Suprapubic skin (tissue), 4 donors: Measurements from ENCODE around the gene CNGA3. TPM values are rescaled to one million over a fixed set of nuclear protein-coding genes. Genes with fewer than 3 reads are reported as not detected.

Experiments
- DNase-seq, 2 donors: peaks; one replicate each; pipeline ENCODE4 v3.0.0-alpha.2; 2019; ENCODE audit warnings: low spot score in 2 of 2
- H3K27ac ChIP-seq: fragments of 200-600 bp; sonication (generic); one replicate; pipeline ENCODE4 v1.5.1; 2019
- H3K27me3 ChIP-seq: fragments of 200-600 bp; sonication (generic); one replicate; pipeline ENCODE4 v1.5.1; 2019
- H3K36me3 ChIP-seq: fragments of 200-600 bp; sonication (generic); one replicate; pipeline ENCODE4 v1.5.1; 2019
- H3K4me1 ChIP-seq: fragments of 200-600 bp; sonication (generic); one replicate; pipeline ENCODE4 v1.5.1; 2019
- H3K4me3 ChIP-seq: fragments of 200-600 bp; sonication (generic); one replicate; pipeline ENCODE4 v1.5.1; 2019; ENCODE audit warnings: mild to moderate bottlenecking
- H3K9me3 ChIP-seq: fragments of 200-600 bp; sonication (generic); one replicate; pipeline ENCODE4 v1.5.1; 2019
- CTCF ChIP-seq, 2 donors: fragments of 200-600 bp in 1 of 2; fragments of 450-650 bp in 1 of 2; sonication (generic) in 1 of 2; IDR thresholded peaks; one replicate each; pipeline ENCODE4 v1.5.1; 2016 to 2019; ENCODE audit warnings: antibody characterized with exemption in 2 of 2, mild to moderate bottlenecking in 1 of 2, moderate library complexity in 1 of 2
- EP300 ChIP-seq: sonication (generic); formaldehyde crosslinking; IDR thresholded peaks from one replicate; pipeline ENCODE4 v1.6.1; 2017; ENCODE audit warnings: antibody characterized with exemption
- POLR2A ChIP-seq, 2 donors: fragments of 450-650 bp; IDR thresholded peaks; one replicate each; pipeline ENCODE4 v1.6.1; 2017; ENCODE audit warnings: antibody characterized with exemption in 2 of 2, mild to moderate bottlenecking in 2 of 2, moderate library complexity in 2 of 2
- POLR2AphosphoS5 ChIP-seq, 3 donors: sonication (generic); formaldehyde crosslinking; IDR thresholded peaks; one replicate each; pipeline ENCODE4 v1.6.1; 2017; ENCODE audit warnings: antibody characterized with exemption in 3 of 3
- WGBS: methylation state at CpG from one replicate; pipeline ENCODE4 v1.1.5; 2018; 5-methylcytosine and 5-hydroxymethylcytosine counted together
- total RNA-seq, 4 donors: library from RNA; depleted of rRNA; stranded (reverse); fragments of >200 nt; gene quantifications; one replicate each; pipeline ENCODE4 v1.1.0, GENCODE V29; 2016

CNGA3 gene
- total RNA-seq, 4 donors from 2014 or later, result not detected

DNA sequence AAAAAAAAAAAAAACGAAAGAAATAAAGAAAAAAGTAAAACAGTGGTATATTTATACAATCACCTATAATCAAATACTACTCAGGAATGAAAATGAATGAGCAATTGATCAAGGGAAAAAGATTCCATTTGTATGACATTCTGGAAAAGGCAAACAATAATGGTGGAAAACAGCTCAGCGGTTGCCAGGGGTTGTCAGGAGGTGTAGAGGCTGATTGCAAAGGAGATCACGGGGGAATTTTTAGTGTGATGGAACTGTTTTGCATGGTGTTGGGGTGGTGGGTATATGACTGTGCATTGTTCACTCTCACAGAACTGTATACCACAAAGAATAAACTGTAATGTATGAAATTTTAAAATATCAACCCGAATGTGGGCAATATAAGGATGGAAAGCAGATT, 52.9 kb downstream of the CNGA3 start:
- Histone ChIP-seq H3K27me3 (peaks cover 22% of the 10 kb centered on the region), H3K27ac (no peak overlapping the region), H3K4me1 (no peaks in the 10 kb centered on the region), H3K4me3 (no peak overlapping the region), H3K9me3 (no peaks in the 10 kb centered on the region), H3K36me3 (no peaks in the 10 kb centered on the region)
- DNase-seq, result no peak
- WGBS, result 80% methylated on average over 4 of the region's 4 CpGs
- TF ChIP-seq CTCF (IDR thresholded peaks at IDR 0.05), result no peak

GRCh38 chr2:98403878-98404277, 57.6 kb downstream of the CNGA3 start:
- Histone ChIP-seq H3K27ac (no peak overlapping the region), H3K4me3 (no peak overlapping the region), H3K36me3 (no peaks in the 10 kb centered on the region), H3K4me1 (no peaks in the 10 kb centered on the region), H3K9me3 (no peaks in the 10 kb centered on the region), H3K27me3 (no peaks in the 10 kb centered on the region)
- no peak for DNase-seq
- no peak for TF ChIP-seq EP300
- no peak for TF ChIP-seq POLR2A (IDR thresholded peaks at IDR 0.05)
- no peak for TF ChIP-seq CTCF (IDR thresholded peaks at IDR 0.05)
- no peak for TF ChIP-seq POLR2AphosphoS5 (IDR thresholded peaks at IDR 0.05)

- DNase-seq, result no peak
- TF ChIP-seq POLR2AphosphoS5 (IDR thresholded peaks at IDR 0.05), result no peak
- no peak for TF ChIP-seq EP300
- TF ChIP-seq CTCF (IDR thresholded peaks at IDR 0.05), result no peak
- TF ChIP-seq POLR2A (IDR thresholded peaks at IDR 0.05), result no peak
- 65% methylated on average over 2 of the region's 2 CpGs for WGBS
- Histone ChIP-seq H3K27me3 (no peaks in the 10 kb centered on the region), H3K36me3 (no peaks in the 10 kb centered on the region), H3K4me1 (no peaks in the 10 kb centered on the region), H3K27ac (no peak overlapping the region), H3K4me3 (no peak overlapping the region), H3K9me3 (no peaks in the 10 kb centered on the region)
Observed at GRCh38 chr2:98404556-98405250, 58.4 kb downstream of the CNGA3 start.

DNA sequence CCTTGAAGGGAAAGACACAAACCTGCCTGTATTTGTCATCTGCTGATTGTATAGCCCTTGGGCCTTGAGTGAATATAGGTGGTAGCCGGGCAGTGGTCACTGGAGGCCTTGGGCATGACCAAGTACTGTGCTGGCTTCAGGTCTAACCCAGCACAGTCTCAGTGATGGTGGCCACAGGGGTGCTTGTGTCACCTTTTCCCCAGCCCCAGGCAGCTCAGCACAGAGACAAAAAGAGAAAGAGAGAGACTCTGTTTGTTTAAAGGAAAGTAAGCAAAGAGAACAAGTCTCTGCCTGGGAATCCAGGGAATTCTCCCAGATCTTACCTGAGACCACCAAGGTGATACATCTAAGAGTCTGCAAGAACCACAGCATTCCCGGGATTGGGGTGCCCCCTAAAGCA, 59.0 kb downstream of the CNGA3 start:
- Histone ChIP-seq H3K4me1 (no peaks in the 10 kb centered on the region), H3K9me3 (no peaks in the 10 kb centered on the region), H3K27me3 (no peaks in the 10 kb centered on the region), H3K4me3 (no peak overlapping the region), H3K36me3 (no peaks in the 10 kb centered on the region), H3K27ac (no peak overlapping the region)
- no peak for DNase-seq
- 86% methylated on average over 2 of the region's 2 CpGs for WGBS
- TF ChIP-seq CTCF (IDR thresholded peaks at IDR 0.05), result no peak
- TF ChIP-seq POLR2A (IDR thresholded peaks at IDR 0.05), result no peak
- no peak for TF ChIP-seq POLR2AphosphoS5 (IDR thresholded peaks at IDR 0.05)
- TF ChIP-seq EP300, result no peak

- TF ChIP-seq POLR2AphosphoS5 (IDR thresholded peaks at IDR 0.05) (no peak), POLR2A (IDR thresholded peaks at IDR 0.05) (no peak), CTCF (IDR thresholded peaks at IDR 0.05) (no peak), EP300 (no peak)
- 78% methylated on average over 5 of the region's 5 CpGs for WGBS
- DNase-seq, result no peak
Observed at GRCh38 chr2:98408155-98408554, 61.9 kb downstream of the CNGA3 start.

More at GRCh38 chr2:98408155-98408554, 61.9 kb downstream of the CNGA3 start:
- Histone ChIP-seq H3K4me3 (no peak overlapping the region), H3K36me3 (no peaks in the 10 kb centered on the region), H3K27ac (no peak overlapping the region), H3K4me1 (no peaks in the 10 kb centered on the region), H3K27me3 (no peaks in the 10 kb centered on the region), H3K9me3 (no peaks in the 10 kb centered on the region)
